Smooth muscle cell (in vitro differentiated cells): ENCODE measurements around the gene FILIP1L. TPM values are rescaled to one million over a fixed set of nuclear protein-coding genes. Genes with fewer than 3 reads are reported as not detected.

Experiments used
- DNase-seq: peaks from one replicate; lab custom pipeline; 2025; ENCODE audit not compliant: unreplicated experiment; lab: John Stamatoyannopoulos, UW
- H2AFZ ChIP-seq: fragments of 200-600 bp; sonication (generic); 2 replicates; pipeline ENCODE4 v1.6.0; 2016; ENCODE audit warnings: antibody characterized with exemption, low read depth, mild to moderate bottlenecking
- H3F3A ChIP-seq: fragments of 200-600 bp; sonication (generic); 2 replicates; pipeline ENCODE4 v1.6.0; 2017; ENCODE audit warnings: antibody characterized with exemption, low read depth
- H3K27ac ChIP-seq: fragments of 200-600 bp; sonication (generic); 2 replicates; pipeline ENCODE4 v1.5.1; 2016; ENCODE audit warnings: low read depth, mild to moderate bottlenecking
- H3K27me3 ChIP-seq: fragments of 200-600 bp; sonication (generic); 2 replicates; pipeline ENCODE4 v1.6.1; 2016; ENCODE audit warnings: low read depth, mild to moderate bottlenecking
- H3K36me3 ChIP-seq: fragments of 200-600 bp; sonication (generic); 2 replicates; pipeline ENCODE4 v1.5.1; 2016; ENCODE audit warnings: low read depth
- H3K4me1 ChIP-seq: fragments of 200-600 bp; sonication (generic); 2 replicates; pipeline ENCODE4 v1.5.1; 2016; ENCODE audit warnings: low read depth
- H3K4me2 ChIP-seq: fragments of 200-600 bp; sonication (generic); 2 replicates; pipeline ENCODE4 v1.6.0; 2016; ENCODE audit warnings: mild to moderate bottlenecking
- H3K4me3 ChIP-seq: fragments of 200-600 bp; sonication (generic); 2 replicates; pipeline ENCODE4 v1.5.1; 2016; ENCODE audit warnings: mild to moderate bottlenecking
- H3K79me2 ChIP-seq: fragments of 200-600 bp; sonication (generic); 2 replicates; pipeline ENCODE4 v1.6.0; 2016; ENCODE audit warnings: low read depth, mild to moderate bottlenecking
- H3K9ac ChIP-seq: fragments of 200-600 bp; sonication (generic); 2 replicates; pipeline ENCODE4 v1.6.0; 2016; ENCODE audit warnings: low read depth
- H3K9me3 ChIP-seq: fragments of 200-600 bp; sonication (generic); replicated peaks from 2 replicates; pipeline ENCODE4 v1.5.1; 2016; ENCODE audit warnings: low read depth
- H4K20me1 ChIP-seq: fragments of 200-600 bp; sonication (generic); 2 replicates; pipeline ENCODE4 v1.6.0; 2016; ENCODE audit warnings: low read depth
- WGBS: methylation state at CpG from one replicate; pipeline ENCODE4 v1.1.7; 2016; ENCODE audit warnings: low lambda C conversion rate; 5-methylcytosine and 5-hydroxymethylcytosine counted together
- polyA plus RNA-seq: library from polyadenylated mRNA; unstranded; fragments of >200 nt; fragmentation: Nextera tagmentation; extraction: Ambion mirVana; gene quantifications from 2 replicates; pipeline ENCODE4 v1.2.1, GENCODE V29; 2016
- total RNA-seq: library from RNA; depleted of rRNA; stranded (reverse); fragments of >200 nt; gene quantifications from 2 replicates; pipeline ENCODE4 v1.2.3, GENCODE V29; 2014
- TF ChIP-seq, protein P1 (sequence below): fragments of 200-600 bp; sonication (generic); IDR thresholded peaks from 2 replicates; pipeline ENCODE4 v1.5.1; 2017; ENCODE audit warnings: borderline replicate concordance, mild to moderate bottlenecking, antibody characterized with exemption; ENCODE audit not compliant: insufficient read depth, poor library complexity, severe bottlenecking

FILIP1L gene
- total and polyA plus RNA-seq, 2 experiments from 2014 or later: 56.2 to 104 TPM

DNA sequence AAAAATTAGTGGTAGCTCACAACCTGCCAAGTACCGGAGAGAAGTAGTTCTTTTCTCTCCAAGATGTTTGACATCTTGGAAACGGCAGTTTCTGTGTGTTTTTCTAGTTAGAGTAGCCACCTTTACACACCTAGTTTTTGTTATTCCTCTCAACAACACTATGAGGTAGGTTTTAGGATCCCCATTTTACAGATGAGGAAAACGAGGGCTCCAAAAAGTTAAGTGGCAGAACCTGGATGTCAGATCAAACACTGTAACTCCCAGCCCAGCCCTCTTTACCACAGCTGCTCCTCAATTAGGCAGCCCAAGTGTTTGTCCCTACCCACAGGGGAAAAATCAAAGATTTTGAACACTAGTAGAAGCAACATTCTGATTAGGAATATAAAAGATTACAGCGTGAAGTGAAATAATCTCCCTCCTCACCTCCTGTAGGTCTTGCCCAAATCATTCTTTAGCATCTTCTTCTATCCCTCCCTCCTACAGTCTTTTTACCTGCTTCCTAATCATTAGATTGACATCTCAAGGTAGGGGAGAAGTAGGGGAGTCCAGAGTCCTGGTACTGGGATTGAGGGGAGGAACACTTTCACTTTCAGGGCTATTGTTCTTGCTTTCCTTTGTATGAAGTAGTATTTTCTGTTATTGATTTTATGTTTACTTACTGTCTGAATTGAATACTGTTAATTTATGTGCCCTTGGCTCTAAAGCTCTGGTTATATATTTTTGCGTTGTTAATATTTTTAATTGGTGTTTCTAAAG, 154.0 kb downstream of the FILIP1L start:
- DNase-seq: no peak
- H3K27me3 ChIP-seq: no peaks in the 10 kb centered on the region
- H3K27ac ChIP-seq: peak overlapping the region; percentile 73
- no peaks in the 10 kb centered on the region for H4K20me1 ChIP-seq
- H3K4me2 ChIP-seq: peak overlapping the region; percentile 56
- H2AFZ ChIP-seq: no peak overlapping the region
- H3K4me1 ChIP-seq: peaks cover 11% of the 10 kb centered on the region
- H3K9me3 ChIP-seq: no peaks in the 10 kb centered on the region
- WGBS: 75% methylated on average over 5 of the region's 5 CpGs
- no peaks in the 10 kb centered on the region for H3K36me3 ChIP-seq
- TF ChIP-seq, protein P1, sequence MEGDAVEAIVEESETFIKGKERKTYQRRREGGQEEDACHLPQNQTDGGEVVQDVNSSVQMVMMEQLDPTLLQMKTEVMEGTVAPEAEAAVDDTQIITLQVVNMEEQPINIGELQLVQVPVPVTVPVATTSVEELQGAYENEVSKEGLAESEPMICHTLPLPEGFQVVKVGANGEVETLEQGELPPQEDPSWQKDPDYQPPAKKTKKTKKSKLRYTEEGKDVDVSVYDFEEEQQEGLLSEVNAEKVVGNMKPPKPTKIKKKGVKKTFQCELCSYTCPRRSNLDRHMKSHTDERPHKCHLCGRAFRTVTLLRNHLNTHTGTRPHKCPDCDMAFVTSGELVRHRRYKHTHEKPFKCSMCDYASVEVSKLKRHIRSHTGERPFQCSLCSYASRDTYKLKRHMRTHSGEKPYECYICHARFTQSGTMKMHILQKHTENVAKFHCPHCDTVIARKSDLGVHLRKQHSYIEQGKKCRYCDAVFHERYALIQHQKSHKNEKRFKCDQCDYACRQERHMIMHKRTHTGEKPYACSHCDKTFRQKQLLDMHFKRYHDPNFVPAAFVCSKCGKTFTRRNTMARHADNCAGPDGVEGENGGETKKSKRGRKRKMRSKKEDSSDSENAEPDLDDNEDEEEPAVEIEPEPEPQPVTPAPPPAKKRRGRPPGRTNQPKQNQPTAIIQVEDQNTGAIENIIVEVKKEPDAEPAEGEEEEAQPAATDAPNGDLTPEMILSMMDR: no peak
- H3K9ac ChIP-seq: peak overlapping the region; percentile 27
- H3F3A ChIP-seq: no peaks in the 10 kb centered on the region
- H3K79me2 ChIP-seq: no peaks in the 10 kb centered on the region
- peak overlapping the region; percentile 1 for H3K4me3 ChIP-seq

DNA sequence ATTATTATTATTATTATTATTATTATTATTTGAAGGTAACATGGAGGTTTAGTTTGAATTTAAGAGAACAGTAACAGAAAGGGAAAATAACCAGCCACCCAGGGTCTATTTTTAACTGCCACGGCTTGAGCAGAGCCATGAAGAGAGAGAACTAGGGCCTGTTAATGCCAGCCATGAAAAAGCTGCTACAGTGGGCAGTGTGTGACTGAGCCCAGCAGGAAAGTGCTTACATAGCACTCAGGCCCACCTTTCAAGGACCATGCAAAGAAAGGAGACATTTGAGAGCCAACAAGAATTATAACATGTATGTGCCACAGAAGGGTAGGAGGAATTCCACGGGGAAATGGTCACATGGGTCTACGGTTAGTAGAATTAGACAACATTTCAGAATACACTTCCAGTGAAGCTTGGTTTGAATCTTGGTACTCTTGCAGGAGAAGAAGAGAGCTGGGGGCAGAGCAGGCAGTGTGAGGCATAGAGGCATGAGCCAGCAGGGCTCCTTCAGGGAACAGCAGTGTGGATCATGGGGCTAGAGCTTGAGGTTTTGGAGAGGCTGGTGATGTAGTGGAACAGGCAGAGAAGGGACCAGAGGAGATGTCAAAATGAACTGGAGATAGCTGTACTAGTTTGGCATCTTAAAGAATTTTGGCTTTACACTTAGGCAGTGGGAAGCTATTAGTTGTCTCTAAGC, 155.9 kb downstream of the FILIP1L start:
- H3K36me3 ChIP-seq: no peaks in the 10 kb centered on the region
- no peaks in the 10 kb centered on the region for H3K79me2 ChIP-seq
- H3K27me3 ChIP-seq: no peaks in the 10 kb centered on the region
- H3K4me1 ChIP-seq: peaks cover 17% of the 10 kb centered on the region
- no peak overlapping the region for H3K9ac ChIP-seq
- H3K4me2 ChIP-seq: no peak overlapping the region
- no peaks in the 10 kb centered on the region for H3F3A ChIP-seq
- no peak for DNase-seq
- WGBS: 83% methylated on average over 3 of the region's 3 CpGs
- no peaks in the 10 kb centered on the region for H3K9me3 ChIP-seq
- H2AFZ ChIP-seq: no peak overlapping the region
- H3K27ac ChIP-seq: no peak overlapping the region
- H3K4me3 ChIP-seq: no peak overlapping the region
- no peaks in the 10 kb centered on the region for H4K20me1 ChIP-seq
- TF ChIP-seq, protein P1: no peak

GRCh38 chr3:99957151-99957796, 157.0 kb downstream of the FILIP1L start:
- no peaks in the 10 kb centered on the region for H3K9me3 ChIP-seq
- H3K36me3 ChIP-seq: no peaks in the 10 kb centered on the region
- DNase-seq: no peak
- no peaks in the 10 kb centered on the region for H3K27me3 ChIP-seq
- peaks cover 4% of the 10 kb centered on the region for H3F3A ChIP-seq
- peak overlapping the region; percentile 4 for H3K27ac ChIP-seq
- peak overlapping the region; percentile 32 for H2AFZ ChIP-seq
- no peak overlapping the region for H3K4me3 ChIP-seq
- H3K9ac ChIP-seq: no peak overlapping the region
- TF ChIP-seq, protein P1: no peak
- H3K4me2 ChIP-seq: peak overlapping the region; percentile 20
- H3K79me2 ChIP-seq: no peaks in the 10 kb centered on the region
- H4K20me1 ChIP-seq: no peaks in the 10 kb centered on the region
- WGBS: 64% methylated on average over 4 of the region's 4 CpGs
- H3K4me1 ChIP-seq: peaks cover 24% of the 10 kb centered on the region
